Stimulated activated CD4-positive, alpha-beta T cell treated with anti-CD3 and anti-CD28 coated beads, Interleukin-15, amount 100 ng/mL, for 1 hour (primary cell): ENCODE measurements around the gene KDM3B.
A peak's percentile ranks its signal among the peaks of the same experiment; 100 is the strongest.
"Not testable (repeated sequence)": the region's sequence is repeated elsewhere in the genome, so short reads cannot be mapped to it uniquely, and the experiment has no call there.

Experiments used
- DNase-seq, 2 donors: peaks; one replicate each; pipeline ENCODE4 v3.0.0-alpha.2; 2020; ENCODE audit warnings: low read depth in 1 of 2, low spot score in 1 of 2

The KDM3B gene

DNA sequence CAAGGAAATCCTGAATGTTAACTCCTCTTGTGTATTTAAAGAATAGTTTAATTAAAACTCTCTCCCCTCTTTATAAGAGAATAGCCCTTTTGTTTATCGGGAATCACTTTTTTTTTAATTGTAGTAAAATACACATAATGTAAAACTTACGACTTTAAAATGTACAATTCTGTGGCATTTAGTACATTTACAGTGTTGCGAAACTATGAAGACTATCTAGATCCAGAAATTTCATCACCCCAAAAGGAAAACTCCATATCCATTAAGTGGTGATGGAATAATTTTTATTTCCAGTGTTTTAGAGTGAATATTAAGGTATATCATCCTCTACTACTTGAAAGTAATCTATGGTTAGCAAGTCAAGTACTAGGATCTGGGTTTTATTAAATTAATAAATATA, 36.8 kb downstream of the KDM3B start:
- DNase-seq: no peak

DNA sequence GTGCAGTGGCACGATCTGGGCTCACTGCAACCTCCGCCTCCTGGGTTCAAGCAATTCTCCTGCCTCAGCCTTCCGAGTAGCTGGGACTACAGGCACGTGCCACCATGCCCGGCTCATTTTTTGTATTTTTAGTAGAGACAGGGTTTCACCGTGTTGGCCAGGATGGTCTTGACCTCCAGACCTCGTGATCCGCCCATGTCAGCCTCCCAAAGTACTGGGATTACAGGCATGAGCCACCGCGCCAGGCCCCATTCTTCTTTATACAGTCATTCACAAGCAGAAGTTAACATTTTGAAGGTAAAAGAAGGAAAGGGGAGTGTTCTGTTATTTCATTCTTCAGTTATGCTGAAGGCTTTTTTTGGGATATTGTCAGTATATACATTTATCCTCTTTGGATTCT, 37.4 kb downstream of the KDM3B start:
- DNase-seq: not testable (repeated sequence)

DNA sequence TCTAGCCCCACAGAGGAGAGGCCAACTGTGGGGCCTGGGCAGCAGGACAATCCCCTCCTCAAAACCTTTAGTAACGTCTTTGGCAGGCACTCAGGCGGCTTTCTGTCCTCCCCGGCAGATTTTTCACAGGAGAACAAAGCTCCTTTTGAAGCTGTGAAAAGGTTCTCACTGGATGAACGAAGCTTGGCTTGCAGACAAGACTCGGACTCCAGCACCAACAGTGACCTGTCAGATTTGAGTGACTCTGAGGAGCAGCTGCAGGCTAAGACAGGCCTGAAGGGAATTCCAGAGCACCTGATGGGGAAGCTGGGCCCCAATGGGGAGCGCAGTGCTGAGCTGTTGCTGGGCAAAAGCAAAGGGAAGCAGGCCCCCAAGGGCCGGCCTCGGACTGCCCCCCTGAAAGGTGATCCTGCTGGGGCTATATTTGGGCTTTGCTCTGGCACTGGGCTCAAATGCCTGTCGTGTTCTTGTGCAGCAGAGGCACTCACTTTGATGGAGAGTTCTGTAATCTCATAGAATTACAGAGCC, 39.4 kb downstream of the KDM3B start:
- no peak for DNase-seq

DNA sequence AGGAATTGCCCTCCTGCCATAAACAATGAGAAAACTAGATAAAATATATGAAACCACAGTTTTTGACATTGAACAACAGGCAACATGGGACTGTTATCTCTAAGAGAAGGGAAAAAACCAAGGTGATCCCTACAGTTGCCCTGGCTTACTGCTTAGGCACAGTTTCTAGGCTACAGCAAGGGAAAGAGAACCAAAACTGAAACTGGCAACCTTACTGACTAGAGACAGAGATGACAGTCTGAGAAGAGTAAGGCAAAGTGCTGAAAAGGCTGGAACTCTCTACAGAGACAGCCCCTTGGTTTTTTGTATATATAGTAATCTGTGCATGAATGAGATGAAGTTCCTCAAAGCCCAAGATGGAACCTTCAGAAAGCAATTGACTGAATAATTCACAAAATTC, 50.2 kb downstream of the KDM3B start:
- no peak for DNase-seq

DNA sequence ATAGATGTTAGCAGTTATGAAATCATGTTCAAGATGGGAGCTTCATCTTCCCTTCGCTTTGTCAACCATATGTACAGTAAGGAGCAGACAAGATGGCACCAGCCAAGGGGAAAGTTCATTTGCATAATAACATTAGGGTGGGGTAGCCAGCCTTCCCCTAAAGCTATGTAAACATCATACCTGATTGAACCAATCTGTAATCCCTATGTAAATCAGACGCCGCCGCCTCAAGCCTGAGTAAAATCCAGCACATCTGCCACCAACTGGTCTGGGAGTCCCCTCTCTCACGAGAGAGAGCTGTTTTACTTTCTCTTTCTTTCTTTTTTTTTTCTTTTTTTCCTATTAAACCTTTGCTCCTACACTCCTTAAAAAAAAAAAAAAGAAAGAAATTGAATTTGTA, 55.5 kb downstream of the KDM3B start:
- DNase-seq: no peak

DNA sequence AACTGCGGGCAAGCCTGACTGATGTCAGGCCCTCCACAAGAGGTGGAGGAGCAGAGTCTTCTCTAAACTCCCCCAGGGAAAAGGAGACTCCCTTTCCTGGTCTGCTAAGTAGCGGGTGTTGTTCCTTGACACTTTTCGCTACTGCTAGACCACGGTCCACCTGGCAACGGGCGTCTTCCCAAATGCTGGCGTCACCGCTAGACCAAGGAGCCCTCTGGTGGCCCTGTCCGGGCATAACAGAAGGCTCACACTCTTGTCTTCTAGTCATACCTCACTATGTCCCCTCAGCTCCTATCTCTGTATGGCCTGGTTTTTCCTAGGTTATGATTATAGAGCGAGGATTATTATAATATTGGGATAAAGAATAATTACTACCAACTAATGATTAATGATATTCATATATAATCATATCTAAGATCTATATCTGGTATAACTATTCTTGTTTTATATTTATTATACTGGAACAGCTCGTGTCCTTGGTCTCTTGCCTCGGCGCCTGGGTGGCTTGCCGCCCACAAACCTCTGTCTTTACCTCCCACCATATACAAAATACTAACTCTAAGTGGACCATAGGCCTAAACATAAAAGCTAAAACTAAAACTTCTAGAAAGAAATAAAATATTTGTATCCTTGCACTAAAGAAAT, 58.6 kb downstream of the KDM3B start:
- DNase-seq: peak in 1 of 2 donors; percentile 14

DNA sequence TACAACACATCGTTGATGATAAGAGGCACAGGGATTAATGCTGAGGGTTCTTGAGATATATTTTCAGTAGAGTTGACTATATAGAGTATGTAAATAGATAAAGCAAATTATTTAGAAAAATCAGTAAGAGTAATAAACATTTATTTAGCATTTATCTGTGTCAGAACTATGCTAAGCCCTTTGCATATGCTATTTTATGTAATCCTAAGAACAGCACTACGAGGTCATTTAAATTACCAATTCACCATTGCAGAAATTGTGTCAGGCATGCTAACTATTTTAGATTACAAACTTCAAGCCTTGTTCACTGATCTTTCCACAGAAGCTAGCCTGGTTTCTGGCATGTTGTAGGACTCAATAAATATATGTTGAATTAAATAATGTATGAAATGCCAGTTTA, 66.0 kb downstream of the KDM3B start:
- no peak for DNase-seq

DNA sequence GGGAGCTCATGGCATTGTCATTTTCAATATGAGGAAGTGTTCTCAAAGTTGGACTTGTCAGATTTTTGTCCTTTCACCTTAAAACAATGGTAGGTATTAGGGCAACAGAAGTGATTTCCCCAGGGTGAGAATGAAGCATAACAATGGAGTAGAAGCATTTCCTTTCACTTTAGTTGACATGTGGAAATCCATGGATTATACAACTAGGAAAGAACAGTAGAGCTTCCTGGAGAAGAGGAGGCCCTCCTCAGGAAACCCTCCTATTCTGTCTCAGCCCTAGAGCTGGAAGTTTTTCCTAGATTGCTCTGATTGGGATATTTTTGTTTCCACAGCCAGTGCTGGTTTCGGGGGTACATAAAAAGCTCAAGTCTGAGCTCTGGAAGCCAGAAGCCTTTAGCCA, 72.6 kb downstream of the KDM3B start:
- no peak for DNase-seq

DNA sequence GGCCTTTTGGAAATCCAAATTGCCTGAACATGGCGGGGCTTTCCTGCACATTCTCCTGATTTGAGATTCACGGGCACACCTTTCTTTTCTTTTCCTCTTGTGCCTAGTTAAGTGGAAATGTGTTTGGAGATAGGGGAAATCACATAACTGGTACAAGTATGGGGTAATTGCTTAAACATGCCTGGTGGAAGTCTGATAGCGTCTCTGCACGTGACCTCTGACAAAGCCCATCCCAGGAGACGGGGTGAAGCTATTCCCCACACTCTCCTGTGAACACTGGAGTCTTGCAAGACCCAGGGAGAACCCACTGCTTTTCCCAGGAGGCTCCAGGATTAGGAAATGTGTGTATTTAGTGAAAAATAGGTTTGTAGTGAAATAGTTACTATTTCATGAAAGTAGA, 83.5 kb downstream of the KDM3B start:
- DNase-seq: no peak

DNA sequence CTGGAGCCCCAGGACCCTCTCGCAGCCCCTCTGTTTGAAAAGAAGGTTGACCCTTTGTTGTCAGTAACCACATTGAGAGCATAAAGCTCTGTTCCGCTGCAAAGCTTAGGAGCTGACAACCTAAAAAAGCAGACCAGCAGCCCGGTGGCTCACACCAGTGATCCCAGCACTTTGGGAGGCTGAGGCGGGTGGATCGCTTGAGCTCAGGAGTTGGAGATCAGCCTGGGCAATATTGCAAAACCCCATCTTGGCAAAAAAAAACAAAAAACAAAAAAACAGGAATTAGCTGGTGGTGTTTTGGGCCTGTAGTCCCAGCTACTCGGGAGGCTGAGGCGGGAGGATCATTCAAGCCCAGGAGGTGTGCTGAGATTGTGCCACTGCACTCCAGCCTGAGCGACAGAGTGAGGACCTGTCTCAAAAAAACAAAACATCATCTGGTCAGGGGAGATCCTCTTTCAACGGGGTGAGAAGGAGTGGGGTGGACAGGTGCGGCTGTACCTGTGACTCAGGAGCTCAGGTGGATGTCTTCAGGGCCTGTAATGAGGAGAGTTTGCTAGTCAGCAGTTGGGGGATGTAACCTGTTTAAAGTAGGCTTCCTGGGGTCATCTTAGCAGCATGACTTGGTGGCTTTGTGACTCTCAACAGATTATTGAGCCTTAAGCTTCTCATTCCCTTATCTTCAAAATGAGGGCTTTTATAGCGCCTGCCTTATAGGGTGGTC, 85.7 kb downstream of the KDM3B start:
- no peak for DNase-seq

DNA sequence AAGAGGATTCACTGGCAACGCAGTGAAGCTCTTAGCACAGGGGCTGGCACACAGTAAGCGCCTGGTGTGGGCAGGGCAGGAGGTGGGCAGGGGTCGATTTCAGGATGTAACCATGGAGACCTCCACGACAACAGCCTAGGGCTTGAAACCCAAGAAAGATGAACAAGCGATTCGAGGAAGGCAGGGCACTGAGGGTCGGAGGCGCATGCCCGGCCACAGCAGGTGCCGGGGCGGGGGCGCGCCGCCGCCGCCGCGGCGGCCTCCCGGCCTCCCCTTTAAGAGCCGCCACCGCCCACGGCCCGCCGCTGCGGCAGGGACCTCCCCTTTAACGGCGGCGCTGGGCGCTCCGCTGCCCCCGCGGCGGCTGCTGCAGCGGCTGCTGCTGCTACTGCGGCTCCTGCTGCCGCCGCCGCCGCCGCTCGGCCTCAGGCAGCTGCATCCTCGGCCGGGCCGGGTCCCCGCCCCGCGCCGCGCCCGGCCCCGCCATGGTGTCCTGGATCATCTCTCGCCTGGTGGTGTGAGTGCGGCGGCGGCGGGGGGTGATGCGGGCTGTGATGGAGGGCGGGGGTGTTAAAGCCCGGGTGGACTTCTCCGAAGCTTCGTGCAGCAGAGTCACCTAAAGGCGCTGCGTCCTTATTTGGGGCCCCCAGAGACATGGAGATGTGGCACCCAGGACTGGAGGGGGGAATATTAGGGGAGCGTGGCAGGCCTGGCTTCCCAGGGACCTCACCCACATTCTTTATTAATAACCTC, 86.4 kb downstream of the KDM3B start, which contains the start of gene REEP2:
REEP2 (plus strand) TSS at position 334 of the 753 bp plus-strand sequence; CDS start at position 486, 152 bp downstream.
- peak in 1 of 2 donors; percentile 65 for DNase-seq

DNA sequence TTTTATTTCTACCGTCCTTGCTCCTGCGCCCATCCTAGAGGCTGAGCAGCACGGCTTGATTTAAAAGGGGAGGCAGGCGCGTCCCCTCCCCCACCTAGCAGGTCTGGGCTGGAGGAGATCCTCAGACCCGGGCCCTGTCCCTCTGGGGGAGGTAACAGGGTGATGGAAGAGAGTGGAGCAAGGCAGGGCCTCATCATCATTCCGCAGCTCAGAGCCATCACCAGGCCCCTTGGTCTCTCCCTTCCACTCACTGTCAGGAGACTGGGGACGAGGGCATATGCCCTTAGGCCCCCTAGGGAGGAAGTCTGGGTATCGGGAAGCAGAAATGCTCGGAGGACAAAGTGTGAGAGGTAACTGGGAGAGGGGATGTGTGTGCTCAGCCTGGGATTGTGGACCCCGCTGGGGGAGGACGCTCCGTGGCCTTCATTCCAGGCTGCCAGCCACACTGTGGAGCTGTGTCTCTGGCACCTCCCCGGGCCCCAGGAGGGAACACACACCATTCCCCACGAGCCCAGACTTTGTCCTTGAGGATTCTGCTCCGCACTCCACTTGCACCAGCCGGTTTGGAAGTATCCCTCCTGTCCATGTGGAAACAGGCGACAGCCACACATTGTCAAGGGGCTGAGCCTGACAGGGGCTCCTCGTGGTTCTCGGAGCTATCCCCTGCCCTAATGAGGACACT, 87.1 kb downstream of the KDM3B start:
- no peak for DNase-seq

DNA sequence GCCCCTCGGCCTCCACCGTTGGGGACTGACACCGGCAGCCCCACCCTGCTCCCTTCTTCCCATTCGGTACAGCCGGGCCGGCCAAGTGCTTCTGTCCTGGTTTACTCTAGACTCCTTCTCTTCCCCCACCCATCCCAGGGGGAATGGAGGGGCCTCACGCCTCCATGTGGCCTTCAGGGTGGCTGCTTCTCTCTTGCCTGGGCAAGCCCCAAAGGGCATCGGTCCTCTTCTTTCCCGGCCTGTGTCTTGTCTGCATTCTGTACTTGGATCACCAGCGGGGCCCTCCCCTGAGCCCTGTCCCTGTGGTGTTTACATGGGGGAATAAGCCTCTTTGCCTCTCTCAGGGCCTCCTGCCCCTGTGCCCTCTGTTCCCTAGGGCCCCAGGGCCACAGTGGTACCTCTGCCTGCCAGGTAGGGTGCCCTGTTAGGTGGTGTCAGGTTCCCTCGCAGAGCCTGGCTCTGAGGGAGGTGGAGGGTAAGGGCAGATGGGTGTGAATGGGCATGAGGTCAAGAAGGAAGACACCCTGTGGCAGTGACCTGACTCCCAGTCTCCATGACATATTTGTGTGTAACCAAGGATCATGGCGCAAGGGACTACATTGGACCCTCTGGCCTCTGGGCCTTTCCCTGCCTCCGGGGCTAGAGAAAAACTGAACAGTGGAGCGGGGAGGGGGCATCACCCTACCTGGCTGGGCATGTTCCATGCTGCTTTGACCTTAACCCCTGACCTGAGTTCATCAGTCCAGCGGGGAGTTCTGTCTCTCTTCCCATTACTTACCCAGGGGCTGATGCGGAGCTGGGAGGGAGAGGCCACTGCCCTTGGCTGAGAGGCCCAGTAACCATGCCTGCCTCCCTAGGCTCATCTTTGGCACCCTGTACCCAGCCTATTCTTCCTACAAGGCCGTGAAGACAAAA, 87.9 kb downstream of the KDM3B start:
- DNase-seq: no peak

DNA sequence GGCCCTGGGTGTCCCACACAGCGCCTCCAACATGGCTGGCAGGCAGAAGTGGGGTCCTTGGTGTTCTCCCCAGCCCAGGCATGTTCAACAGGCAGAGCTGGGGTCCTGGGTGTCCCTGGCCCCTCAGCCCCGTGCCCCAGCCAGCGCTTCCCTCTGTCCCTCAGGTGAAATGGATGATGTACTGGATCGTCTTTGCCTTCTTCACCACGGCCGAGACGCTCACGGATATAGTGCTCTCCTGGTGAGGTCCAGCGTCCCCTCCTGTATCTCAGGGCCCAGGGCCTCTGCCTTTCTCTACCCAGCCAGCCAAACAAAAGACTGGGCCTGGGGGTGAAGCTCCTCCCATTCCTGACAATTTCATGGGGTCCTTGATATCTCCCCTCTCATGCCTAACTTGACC, 88.7 kb downstream of the KDM3B start:
- no peak for DNase-seq

DNA sequence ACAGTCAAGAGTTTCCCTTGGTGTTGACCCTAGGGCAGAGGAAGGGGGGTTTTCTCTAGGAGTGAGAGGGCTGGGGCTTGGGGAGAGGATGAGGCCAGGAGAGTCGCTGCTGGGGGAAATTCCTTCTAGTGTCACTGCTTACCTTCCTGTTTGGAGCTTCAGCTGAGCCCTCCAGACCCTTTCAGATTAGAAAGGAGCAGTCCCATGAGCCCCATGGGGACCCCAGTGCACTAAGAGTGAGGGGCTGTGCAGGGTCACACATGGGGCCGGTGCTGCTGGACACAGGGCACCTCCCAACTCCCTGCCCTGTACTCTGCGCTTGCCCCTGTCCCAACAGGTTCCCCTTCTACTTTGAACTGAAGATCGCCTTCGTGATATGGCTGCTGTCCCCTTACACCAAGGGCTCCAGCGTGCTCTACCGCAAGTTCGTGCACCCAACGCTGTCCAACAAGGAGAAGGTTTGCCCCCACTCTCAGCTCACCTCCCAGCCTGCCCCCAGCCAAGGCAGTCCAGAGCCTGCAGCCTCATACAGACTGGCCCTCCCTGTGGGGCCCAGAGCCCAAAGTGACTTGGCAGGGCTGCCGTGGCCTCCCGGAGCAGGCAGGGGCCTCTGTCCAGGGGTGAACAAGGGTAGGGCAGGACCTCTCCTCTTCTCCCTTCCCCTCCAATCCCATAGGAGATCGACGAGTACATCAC, 91.7 kb downstream of the KDM3B start:
- no peak for DNase-seq

DNA sequence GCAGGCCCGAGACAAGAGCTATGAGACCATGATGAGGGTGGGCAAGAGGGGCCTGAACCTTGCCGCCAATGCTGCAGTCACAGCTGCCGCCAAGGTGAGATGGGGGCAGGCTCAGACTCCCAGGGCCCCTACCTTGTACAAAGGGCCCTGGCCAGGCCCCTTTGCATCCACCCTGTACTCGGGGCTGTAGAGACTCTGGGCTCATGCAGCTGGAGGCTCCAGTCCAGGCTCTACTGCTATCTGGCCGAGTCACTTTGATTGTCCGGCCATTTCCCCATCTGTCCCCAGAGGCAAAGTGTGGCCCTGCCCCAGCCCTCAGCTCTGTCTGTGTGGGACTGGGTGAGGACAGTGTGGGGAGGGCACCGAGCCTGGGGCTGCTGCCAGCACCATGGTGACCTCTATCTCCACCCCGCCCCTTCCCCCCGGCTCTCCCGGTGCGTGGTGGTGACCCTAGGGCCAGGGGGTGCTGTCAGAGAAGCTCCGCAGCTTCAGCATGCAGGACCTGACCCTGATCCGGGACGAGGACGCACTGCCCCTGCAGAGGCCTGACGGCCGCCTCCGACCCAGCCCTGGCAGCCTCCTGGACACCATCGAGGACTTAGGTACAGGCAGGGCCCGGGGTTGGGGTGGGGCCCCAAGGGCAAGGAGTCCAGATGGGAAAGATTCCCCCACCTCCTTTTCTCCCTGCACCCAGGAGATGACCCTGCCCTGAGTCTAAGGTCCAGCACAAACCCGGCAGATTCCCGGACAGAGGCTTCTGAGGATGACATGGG, 92.5 kb downstream of the KDM3B start:
- DNase-seq: no peak

DNA sequence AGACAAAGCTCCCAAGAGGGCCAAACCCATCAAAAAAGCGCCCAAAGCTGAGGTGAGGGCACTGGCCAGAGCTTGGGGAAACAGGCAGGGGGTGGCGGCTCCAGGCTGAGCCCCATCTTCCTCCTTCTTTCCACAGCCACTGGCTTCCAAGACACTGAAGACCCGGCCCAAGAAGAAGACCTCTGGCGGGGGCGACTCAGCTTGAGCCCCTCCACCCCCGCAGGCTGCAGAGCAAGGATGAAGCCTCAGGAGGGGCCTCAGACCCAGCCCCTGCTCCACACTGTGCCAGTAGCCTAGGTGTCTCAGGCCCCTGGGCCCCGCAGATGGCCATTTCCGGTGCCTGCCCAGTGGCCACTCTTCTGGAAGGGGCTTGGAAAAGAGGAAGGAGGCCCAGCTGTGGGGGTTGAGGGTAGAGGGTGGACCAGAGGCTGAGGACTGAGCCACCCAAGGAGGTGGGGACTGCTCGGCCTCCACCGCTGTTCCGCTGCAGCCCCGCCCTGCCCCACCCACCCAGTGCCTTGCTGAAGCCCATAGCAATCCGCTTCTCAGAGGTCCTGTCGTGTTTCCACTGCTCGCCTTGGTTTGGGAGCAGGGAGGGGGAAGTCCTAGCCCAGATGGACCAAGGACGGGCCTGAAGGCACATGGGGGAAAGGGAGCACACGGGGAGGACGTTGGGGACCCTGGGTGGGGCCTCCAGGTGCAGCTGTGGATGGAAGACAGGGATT, 93.2 kb downstream of the KDM3B start:
- no peak for DNase-seq

DNA sequence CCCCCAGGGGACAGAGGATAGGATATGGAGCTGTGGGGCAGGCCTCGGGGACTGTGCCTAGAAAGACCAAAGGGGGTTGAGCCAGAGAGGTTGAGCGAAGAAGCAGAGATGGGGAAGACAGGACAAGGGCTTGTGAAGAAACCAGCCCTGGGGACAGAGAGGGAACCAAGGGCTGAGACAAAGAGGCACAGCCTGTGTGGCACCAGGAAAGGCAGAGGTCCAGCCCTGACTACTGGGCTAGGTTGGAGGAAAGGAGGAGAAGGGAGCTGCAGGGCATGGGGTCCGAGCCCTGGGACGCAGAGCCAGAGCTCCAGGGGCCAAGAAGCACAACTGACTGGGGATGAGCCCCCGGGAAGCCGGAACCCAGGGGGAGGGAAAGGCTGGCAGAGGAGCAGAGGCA, 95.6 kb downstream of the KDM3B start:
- no peak for DNase-seq
